Measurements from ENCODE around the gene U2AF1L4. TPM values are rescaled to one million over a fixed set of nuclear protein-coding genes. Genes with fewer than 3 reads are reported as not detected.
"Not testable (repeated sequence)": the region's sequence is repeated elsewhere in the genome, so short reads cannot be mapped to it uniquely, and the experiment has no call there.

Gene U2AF1L4
- total RNA-seq, 4 donors from 2014 or later: 34.8 to 122 (median 44.9) TPM

DNA sequence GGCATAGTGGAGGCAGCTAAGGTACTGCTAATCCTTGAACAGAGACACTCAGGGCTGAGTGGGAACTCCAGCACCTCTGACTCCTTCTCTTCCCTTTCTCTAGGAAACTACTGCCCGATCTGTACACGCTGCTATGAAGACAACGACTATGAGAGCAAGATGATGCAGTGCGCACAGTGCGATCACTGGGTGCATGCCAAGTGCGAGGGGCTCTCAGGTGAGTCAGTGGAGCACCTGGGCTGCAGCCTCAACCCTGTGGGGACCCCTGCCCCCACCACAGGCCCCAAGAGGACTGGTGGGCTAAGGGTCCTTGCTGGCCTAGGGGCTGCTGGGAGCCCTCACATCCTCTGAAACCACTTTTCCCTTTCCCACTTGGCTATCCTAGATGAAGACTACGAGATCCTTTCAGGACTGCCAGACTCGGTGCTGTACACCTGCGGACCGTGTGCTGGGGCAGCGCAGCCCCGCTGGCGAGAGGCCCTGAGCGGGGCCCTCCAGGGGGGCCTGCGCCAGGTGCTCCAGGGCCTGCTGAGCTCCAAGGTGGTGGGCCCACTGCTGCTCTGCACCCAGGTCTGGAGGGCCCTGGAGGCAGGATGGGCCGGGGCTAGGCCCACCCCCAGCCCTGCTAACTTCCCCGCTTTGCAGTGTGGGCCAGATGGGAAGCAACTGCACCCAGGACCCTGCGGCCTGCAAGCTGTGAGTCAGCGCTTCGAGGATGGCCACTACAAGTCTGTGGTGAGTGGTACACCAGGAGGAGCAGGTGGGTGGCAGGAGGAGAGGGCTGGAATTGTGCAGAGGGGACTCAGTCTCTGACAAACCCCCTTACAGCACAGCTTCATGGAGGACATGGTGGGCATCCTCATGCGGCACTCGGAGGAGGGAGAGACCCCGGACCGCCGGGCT lies 17.9 kb downstream of the U2AF1L4 start:
- Histone ChIP-seq H3K4me1 (no peaks in the 10 kb centered on the region), H3K27me3 (no peaks in the 10 kb centered on the region), H3K4me3 (no peak overlapping the region), H3K27ac (no peak overlapping the region), H3K36me3 (peaks cover 0 to 91% (median 48%) of the 10 kb centered on the region in 4 donors), H3K9me3 (no peaks in the 10 kb centered on the region)
- WGBS, 2 donors (ENCODE audit: low coverage in 1 of 2): 93% methylated on average over 17 of the region's 25 CpGs; no CpG with 5 or more reads in 1 of the 2 donors
- TF ChIP-seq, protein P1, sequence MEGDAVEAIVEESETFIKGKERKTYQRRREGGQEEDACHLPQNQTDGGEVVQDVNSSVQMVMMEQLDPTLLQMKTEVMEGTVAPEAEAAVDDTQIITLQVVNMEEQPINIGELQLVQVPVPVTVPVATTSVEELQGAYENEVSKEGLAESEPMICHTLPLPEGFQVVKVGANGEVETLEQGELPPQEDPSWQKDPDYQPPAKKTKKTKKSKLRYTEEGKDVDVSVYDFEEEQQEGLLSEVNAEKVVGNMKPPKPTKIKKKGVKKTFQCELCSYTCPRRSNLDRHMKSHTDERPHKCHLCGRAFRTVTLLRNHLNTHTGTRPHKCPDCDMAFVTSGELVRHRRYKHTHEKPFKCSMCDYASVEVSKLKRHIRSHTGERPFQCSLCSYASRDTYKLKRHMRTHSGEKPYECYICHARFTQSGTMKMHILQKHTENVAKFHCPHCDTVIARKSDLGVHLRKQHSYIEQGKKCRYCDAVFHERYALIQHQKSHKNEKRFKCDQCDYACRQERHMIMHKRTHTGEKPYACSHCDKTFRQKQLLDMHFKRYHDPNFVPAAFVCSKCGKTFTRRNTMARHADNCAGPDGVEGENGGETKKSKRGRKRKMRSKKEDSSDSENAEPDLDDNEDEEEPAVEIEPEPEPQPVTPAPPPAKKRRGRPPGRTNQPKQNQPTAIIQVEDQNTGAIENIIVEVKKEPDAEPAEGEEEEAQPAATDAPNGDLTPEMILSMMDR (IDR thresholded peaks at IDR 0.05): no peak
- TF ChIP-seq POLR2A (IDR thresholded peaks at IDR 0.05) (no peak), EP300 (IDR thresholded peaks at IDR 0.05; ENCODE audit: low read depth) (no peak)
- in situ Hi-C loops (cut with MboI; ENCODE audit: low pct_ligation_motif_present in 1 of 4, low pct_unique_long_range_greater_than_20kb in 1 of 4, low sequenced_read_pairs in 3 of 4) (no loop called here), intact Hi-C loops (cut with DNase I; ENCODE audit: low total_unique reads) (no loop called here)
- no peak for DNase-seq

DNA sequence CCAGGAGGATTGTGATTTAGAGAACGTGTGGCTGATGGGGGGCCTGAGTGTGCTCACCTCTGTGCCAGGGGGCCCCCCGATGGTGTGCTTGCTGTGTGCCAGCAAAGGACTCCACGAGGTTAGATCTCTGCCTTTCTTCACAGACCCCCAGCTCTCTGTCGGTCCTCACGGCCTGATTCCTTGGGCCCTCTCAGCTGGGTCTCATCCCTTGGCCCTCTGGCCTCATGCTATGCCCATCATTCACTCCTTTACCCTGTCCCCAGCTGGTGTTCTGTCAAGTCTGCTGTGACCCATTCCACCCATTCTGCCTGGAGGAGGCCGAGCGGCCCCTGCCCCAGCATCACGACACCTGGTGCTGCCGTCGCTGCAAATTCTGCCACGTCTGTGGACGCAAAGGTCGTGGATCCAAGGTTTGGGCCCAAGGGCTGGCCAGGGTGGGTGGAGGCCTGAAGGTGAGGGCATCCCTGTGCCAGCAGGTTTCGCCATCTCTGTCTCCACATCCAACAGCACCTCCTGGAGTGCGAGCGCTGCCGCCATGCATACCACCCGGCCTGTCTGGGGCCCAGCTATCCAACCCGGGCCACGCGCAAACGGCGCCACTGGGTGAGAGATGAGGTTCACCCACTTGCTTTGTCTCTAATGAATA lies 19.9 kb downstream of the U2AF1L4 start:
- WGBS, 2 donors (ENCODE audit: low coverage in 1 of 2): 93% methylated on average over 21 of the region's 23 CpGs; no CpG with 5 or more reads in 1 of the 2 donors
- no peak overlapping the region for H3K4me3 ChIP-seq
- DNase-seq: no peak
- TF ChIP-seq POLR2A (IDR thresholded peaks at IDR 0.05) (no peak), POLR2AphosphoS5 (IDR thresholded peaks at IDR 0.05) (no peak), EP300 (IDR thresholded peaks at IDR 0.05; ENCODE audit: low read depth) (no peak)
- TF ChIP-seq, protein P1 (IDR thresholded peaks at IDR 0.05): no peak
- H3K27me3 ChIP-seq: no peaks in the 10 kb centered on the region
- intact Hi-C loops (cut with DNase I; ENCODE audit: low total_unique reads) (no loop called here), in situ Hi-C loops (cut with MboI; ENCODE audit: low pct_ligation_motif_present in 1 of 4, low pct_unique_long_range_greater_than_20kb in 1 of 4, low sequenced_read_pairs in 3 of 4) (no loop called here)
- H3K4me1 ChIP-seq: no peaks in the 10 kb centered on the region
- H3K27ac ChIP-seq: no peak overlapping the region
- H3K36me3 ChIP-seq: peaks cover 0 to 83% (median 43%) of the 10 kb centered on the region in 4 donors
- H3K9me3 ChIP-seq: no peaks in the 10 kb centered on the region

DNA sequence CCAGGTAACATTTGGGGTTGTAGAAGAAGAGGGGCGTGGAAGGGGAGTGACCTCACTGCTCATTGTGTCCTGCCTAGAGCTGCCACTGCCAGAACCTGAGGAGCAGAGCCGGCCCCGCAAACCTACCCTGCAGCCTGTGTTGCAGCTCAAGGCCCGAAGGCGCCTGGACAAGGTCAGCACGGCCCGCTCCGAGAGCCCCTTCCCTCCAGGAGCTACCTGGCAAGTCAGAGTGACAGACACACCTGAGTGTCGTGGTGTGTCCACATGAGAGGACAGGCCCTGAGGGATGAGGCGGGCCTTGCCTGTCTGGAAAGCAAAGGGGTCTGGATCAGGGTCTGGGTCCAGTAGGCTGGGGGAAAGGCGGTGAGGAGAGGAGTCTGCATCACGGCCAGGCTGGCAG lies 20.7 kb downstream of the U2AF1L4 start:
- peaks cover 0 to 4% (median 2%) of the 10 kb centered on the region in 4 donors for H3K4me1 ChIP-seq
- in situ Hi-C loops (cut with MboI; ENCODE audit: low pct_ligation_motif_present in 1 of 4, low pct_unique_long_range_greater_than_20kb in 1 of 4, low sequenced_read_pairs in 3 of 4) (no loop called here), intact Hi-C loops (cut with DNase I; ENCODE audit: low total_unique reads) (no loop called here)
- no peak for TF ChIP-seq POLR2A (IDR thresholded peaks at IDR 0.05)
- no peak for TF ChIP-seq EP300 (IDR thresholded peaks at IDR 0.05; ENCODE audit: low read depth)
- TF ChIP-seq, protein P1 (IDR thresholded peaks at IDR 0.05): no peak
- TF ChIP-seq POLR2AphosphoS5 (IDR thresholded peaks at IDR 0.05): no peak
- 95% methylated on average over 12 of the region's 12 CpGs; no CpG with 5 or more reads in 1 of the 2 donors for WGBS, 2 donors (ENCODE audit: low coverage in 1 of 2)
- no peak overlapping the region for H3K4me3 ChIP-seq
- peaks cover 0 to 75% (median 37%) of the 10 kb centered on the region in 4 donors for H3K36me3 ChIP-seq
- H3K9me3 ChIP-seq: no peaks in the 10 kb centered on the region
- no peaks in the 10 kb centered on the region for H3K27me3 ChIP-seq
- H3K27ac ChIP-seq: no peak overlapping the region
- DNase-seq: no peak

DNA sequence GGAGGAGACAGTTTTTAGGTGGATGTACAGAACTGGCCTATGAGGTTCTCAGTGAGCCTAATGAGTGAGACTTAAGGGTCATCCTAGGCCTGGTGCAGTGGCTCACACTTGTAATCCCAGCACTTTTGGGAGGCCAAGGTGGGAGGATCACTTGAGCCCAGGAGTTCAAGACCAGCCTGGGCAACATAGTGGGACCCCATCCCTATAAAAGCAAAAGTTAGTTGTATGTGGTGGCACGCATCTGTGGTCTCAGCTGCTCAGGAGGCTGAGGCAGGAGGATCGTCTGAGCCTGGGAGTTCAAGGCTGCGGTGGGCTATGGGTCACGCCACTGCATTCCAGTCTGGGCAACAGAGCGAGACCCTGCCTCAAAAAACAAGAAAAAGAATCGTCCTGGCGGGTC lies 21.1 kb downstream of the U2AF1L4 start:
- not testable (repeated sequence) for DNase-seq

More for the DNA sequence above, 21.1 kb downstream of the U2AF1L4 start:
- H3K4me3 ChIP-seq; H3K9me3 ChIP-seq; H3K27me3 ChIP-seq; H3K4me1 ChIP-seq; H3K27ac ChIP-seq; in situ Hi-C loops (cut with MboI; ENCODE audit: low pct_ligation_motif_present in 1 of 4, low pct_unique_long_range_greater_than_20kb in 1 of 4, low sequenced_read_pairs in 3 of 4); intact Hi-C loops (cut with DNase I; ENCODE audit: low total_unique reads): not testable (repeated sequence)
- H3K36me3 ChIP-seq: peaks cover 0 to 72% (median 35%) of the 10 kb centered on the region in 4 donors
- WGBS, 2 donors (ENCODE audit: low coverage in 1 of 2): 93 to 100% methylated on average over 1 to 7 of the region's 7 CpGs

All from transverse colon (tissue), 4 donors.